K562 (cell line): Measurements from ENCODE around the gene FCRL6. TPM values are rescaled to one million over a fixed set of nuclear protein-coding genes. Genes with fewer than 3 reads are reported as not detected.

ENCODE experiments used
- ATAC-seq: fragments of 200-7000 bp; cut with Tn5 transposase; 3 replicates; pipeline ENCODE4 v1.9.1; 2020; ENCODE audit warnings: moderate library complexity
- BruUV-seq: library from RNA; stranded (reverse); fragments of 400-500 nt; replicated peaks from 2 replicates; lab custom pipeline; 2021; lab: Mats Ljungman, UMichigan
- CTCF ChIA-PET: fragments of 300-600 bp; formaldehyde crosslinking; extraction: SDS; loops from one replicate; lab custom pipeline; 2021; ENCODE audit warnings: low intra/inter-chr PET ratio; lab: Yijun Ruan, JAX
- POLR2A ChIA-PET: fragments of 300-600, 350-650 bp; sonication (Branson Sonifier 250); formaldehyde crosslinking; extraction: SDS; loops from one replicate; lab custom pipeline; 2021; ENCODE audit warnings: antibody characterized with exemption, inconsistent platforms; lab: Yijun Ruan, JAX
- DNase-seq, 4 experiments: peaks; one replicate each; pipeline versions ENCODE4 v3.0.0 to v3.0.0-alpha.2; 2011 to 2018; ENCODE audit warnings: low spot score in 3 of 4, mixed read lengths in 3 of 4; ENCODE audit errors: extremely low read depth in 1 of 4
- FAIRE-seq: peaks from 2 replicates; lab custom pipeline; 2011; peaks lifted over from hg19 to GRCh38; lab: Jason Lieb, UNC
- H2AFZ ChIP-seq: 2 replicates; pipeline ENCODE4 v1.6.0; 2011; ENCODE audit warnings: low read depth, low read length, control low read depth, inconsistent platforms
- H3K27ac ChIP-seq: fragments of 200-600 bp; 3 replicates; pipeline ENCODE4 v1.8.0; 2011; ENCODE audit warnings: low read depth, mild to moderate bottlenecking, control low read depth, inconsistent platforms, low read length, moderate library complexity, mixed read lengths; ENCODE audit errors: extremely low read depth
- H3K27me3 ChIP-seq, 2 experiments: fragments of 300-600 bp in 1 of 2; 2 replicates in 1 of 2; 3 replicates in 1 of 2; pipeline versions ENCODE4 v1.6.0 to v1.8.0; 2011; ENCODE audit warnings: inconsistent platforms in 2 of 2, low read length in 2 of 2, mild to moderate bottlenecking in 1 of 2, mixed read lengths in 1 of 2, moderate library complexity in 1 of 2; ENCODE audit not compliant: control insufficient read depth in 2 of 2, insufficient read depth in 2 of 2
- H3K36me3 ChIP-seq: fragments of 300-600 bp; 3 replicates; pipeline ENCODE4 v1.8.0; 2011; ENCODE audit warnings: mild to moderate bottlenecking, low read length, inconsistent platforms; ENCODE audit not compliant: control insufficient read depth, insufficient read depth
- H3K4me1 ChIP-seq, 2 experiments: fragments of 200-600 bp in 1 of 2; replicated peaks in 1 of 2; 2 replicates in 1 of 2; 3 replicates in 1 of 2; pipeline versions ENCODE4 v1.5.1 to v1.8.0; 2011; ENCODE audit warnings: inconsistent platforms in 2 of 2, low read length in 2 of 2, mild to moderate bottlenecking in 1 of 2, mixed read lengths in 1 of 2, moderate library complexity in 1 of 2; ENCODE audit not compliant: control insufficient read depth in 2 of 2, insufficient read depth in 2 of 2
- H3K4me2 ChIP-seq: 2 replicates; pipeline ENCODE4 v1.6.1; 2011; ENCODE audit warnings: low read length, control low read depth, inconsistent platforms, mixed read lengths; ENCODE audit not compliant: insufficient read depth
- H3K4me3 ChIP-seq: fragments of 200-600 bp; sonication (generic), shearing (Covaris generic); 2 replicates; pipeline ENCODE4 v1.5.1; 2016; ENCODE audit warnings: control low read depth, inconsistent platforms
- H3K79me2 ChIP-seq: fragments of 200-600 bp; 3 replicates; pipeline ENCODE4 v1.8.0; 2011; ENCODE audit warnings: low read length, inconsistent platforms; ENCODE audit not compliant: control insufficient read depth, insufficient read depth
- H3K9ac ChIP-seq, 2 experiments: 2 replicates each; pipeline versions ENCODE4 v1.6.0 to v1.6.1; 2011; ENCODE audit warnings: low read depth in 2 of 2, low read length in 2 of 2, control low read depth in 1 of 2, inconsistent platforms in 1 of 2, mild to moderate bottlenecking in 1 of 2, mixed read lengths in 1 of 2; ENCODE audit not compliant: insufficient read depth in 1 of 2
- H3K9me1 ChIP-seq: one replicate; pipeline ENCODE4 v1.6.0; 2011; ENCODE audit warnings: inconsistent platforms, mild to moderate bottlenecking, low read length, moderate library complexity; ENCODE audit not compliant: control insufficient read depth, insufficient read depth
- H3K9me3 ChIP-seq: replicated peaks from 2 replicates; pipeline ENCODE4 v1.5.1; 2011; ENCODE audit warnings: low read depth, low read length, inconsistent platforms; ENCODE audit not compliant: control insufficient read depth, insufficient read depth
- H4K20me1 ChIP-seq: replicated peaks from 2 replicates; pipeline ENCODE4 v1.6.1; 2011; ENCODE audit warnings: low read length, inconsistent platforms, mixed read lengths; ENCODE audit not compliant: control insufficient read depth, insufficient read depth
- ETV5 ChIP-seq: sonication (generic); formaldehyde crosslinking; IDR thresholded peaks from 2 replicates; pipeline ENCODE4 v1.4.0; 2020; ENCODE audit warnings: low read depth, mild to moderate bottlenecking, missing genetic modification reagents
- MAX ChIP-seq: sonication (generic); formaldehyde crosslinking; IDR thresholded peaks from 2 replicates; pipeline ENCODE4 v1.9.0; 2022; ENCODE audit warnings: mild to moderate bottlenecking, missing genetic modification reagents
- SMAD1 ChIP-seq: fragments of 150-350 bp; IDR thresholded peaks from 2 replicates; pipeline ENCODE4 v1.6.1; 2014; ENCODE audit warnings: low read length, low read depth; ENCODE audit not compliant: partially characterized antibody
- USF1 ChIP-seq: sonication (generic); formaldehyde crosslinking; IDR thresholded peaks from 2 replicates; pipeline ENCODE4 v1.9.0; 2022; ENCODE audit warnings: mild to moderate bottlenecking, missing genetic modification reagents
- WGBS: fragments of 100-300 bp; shearing (Covaris generic); methylation state at CpG from one replicate; pipeline ENCODE4 v1.1.6; 2016; ENCODE audit warnings: low coverage, mixed read lengths; ENCODE audit not compliant: insufficient coverage; ENCODE audit errors: missing lambda C conversion rate; 5-methylcytosine and 5-hydroxymethylcytosine counted together
- in situ Hi-C: fragments of 300-500 bp; cut with MboI; formaldehyde crosslinking; loops from 4 replicates; pipeline ENCODE4 v1.15.0; 2018; ENCODE audit warnings: inconsistent platforms, mixed read lengths
- intact Hi-C: fragments of 100-400 bp; cut with micrococcal nuclease; formaldehyde crosslinking; loops from 2 replicates; pipeline ENCODE4 v1.14.2; 2022
- polyA plus RNA-seq, 8 experiments: library from polyadenylated mRNA; depleted of rRNA in 4 of 8; stranded (reverse) in 5 of 8; unstranded in 3 of 8; fragments of >200 nt; fragmentation: Nextera tagmentation in 2 of 8; fragmentation: Illumina TruSeq in 1 of 8; extraction: Ambion mirVana in 2 of 8; extraction: Trizol in 1 of 8; gene quantifications; 2 replicates each; pipeline versions ENCODE4 v1.2.1 to v1.2.3, GENCODE V29; 2011 to 2014; ENCODE audit warnings: inconsistent platforms in 1 of 8, missing spikeins in 1 of 8
- total RNA-seq, 7 experiments: library from RNA; depleted of rRNA in 6 of 7; stranded (reverse); fragments of >200 nt in 6 of 7; fragmentation: Illumina TruSeq in 2 of 7; extraction: Trizol in 2 of 7; gene quantifications; 2 replicates each; pipeline versions ENCODE4 v1.2.1 to v1.2.3, GENCODE V29; 2011 to 2021; ENCODE audit warnings: low replicate concordance in 1 of 7

Gene FCRL6
- total and polyA plus RNA-seq, 9 of the 15 experiments (the other 6 are each of a cell fraction or from before 2014, with no cell fraction given), result not detected

- 6% methylated on average over 11 of the region's 11 CpGs for WGBS
- Histone ChIP-seq H3K79me2 (no peaks in the 10 kb centered on the region), H3K9me3 (no peaks in the 10 kb centered on the region), H3K9me1 (no peaks in the 10 kb centered on the region), H3K27ac (no peak within 1 kb of the TSS), H3K4me3 (no peak within 1 kb of the TSS), H3K4me1 (peaks cover 0 to 5% of the 10 kb centered on the region in 2 experiments; a peak in 2 of 5 replicates), H3K27me3 (peaks cover 28 to 96% of the 10 kb centered on the region in 2 experiments; a peak in 4 of 5 replicates), H2AFZ (no peak within 1 kb of the TSS), H3K9ac (no peak within 1 kb of the TSS), H4K20me1 (no peaks in the 10 kb centered on the region), H3K36me3 (no peaks in the 10 kb centered on the region), H3K4me2 (no peak within 1 kb of the TSS)
- ChIA-PET POLR2A (interaction anchor here (0.7 kb wide), 2 partner anchors 10 to 55 kb away, joined by 3 read pairs; no protein-coding TSS in a partner anchor), CTCF (no interaction called here)
- intact Hi-C loops, result no loop called here
- ATAC-seq (no peak), DNase-seq (no peak), FAIRE-seq (no peak)
- BruUV-seq, result no TSS peak
- in situ Hi-C loops, result no loop called here
- TF ChIP-seq SMAD1, result no peak
- peak; percentile 44; the same call in 1 of the 2 replicates for TF ChIP-seq MAX (CRISPR knock-in tag)
- no peak for TF ChIP-seq ETV5 (CRISPR knock-in tag)
- 0 out of 2 replicates have a peak, but pooled peaks have one; percentile 9 for TF ChIP-seq USF1 (CRISPR knock-in tag)
Observed at GRCh38 chr1:159826441-159827101, 24.4 kb downstream of the FCRL6 start, which contains the start of gene SLAMF8. Gene SLAMF8, plus strand, starts transcription at chr1:159826873. Its CDS starts 26 bp downstream, at chr1:159826899.
